NCI-H69 (cell line): ENCODE data around the gene LUC7L2.
"Not testable (repeated sequence)": the region's sequence is repeated elsewhere in the genome, so short reads cannot be mapped to it uniquely, and the experiment has no call there.

Source experiments
- DNase-seq: peaks from one replicate; lab custom pipeline; 2025; lab: John Stamatoyannopoulos, UW

LUC7L2 gene

DNA sequence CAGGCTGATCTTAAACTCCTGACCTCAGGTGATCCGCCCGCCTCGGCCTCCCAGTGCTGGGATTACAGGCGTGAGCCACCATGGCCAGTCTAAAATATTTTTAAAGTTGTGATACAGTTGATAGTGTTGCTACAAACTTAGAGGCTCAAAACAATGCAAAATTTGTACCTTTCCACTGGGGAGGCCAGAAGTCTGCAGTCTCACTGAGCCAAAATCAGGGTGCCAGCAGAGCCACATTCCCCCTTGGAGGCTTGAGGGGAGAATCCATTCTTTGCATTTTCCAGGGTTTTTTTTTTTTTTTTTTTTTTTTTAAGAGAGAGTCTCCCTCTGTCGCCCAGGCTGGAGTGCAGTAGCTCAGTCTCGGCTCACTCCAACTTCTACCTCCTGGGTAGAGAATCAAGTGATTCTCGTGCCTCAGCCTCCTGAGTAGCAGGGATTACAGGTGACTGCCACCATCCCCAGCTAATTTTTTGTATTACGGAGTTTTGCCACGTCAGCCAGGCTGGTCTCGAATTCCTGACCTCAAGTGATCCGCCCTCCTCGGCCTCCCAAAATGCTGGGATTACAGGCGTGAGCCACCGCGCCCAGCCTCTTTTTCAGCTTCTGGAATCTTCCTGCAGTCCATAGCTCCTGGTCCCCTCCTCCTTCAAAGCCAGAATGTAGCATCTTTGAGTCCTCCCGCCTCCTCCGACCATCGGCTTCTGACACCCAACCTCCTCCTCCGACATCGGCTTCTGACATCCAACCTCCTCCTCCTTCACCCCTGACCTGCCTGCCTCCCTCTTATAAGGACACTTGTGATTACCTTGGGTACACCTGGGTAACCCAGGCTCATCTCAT, 86.6 kb downstream of the LUC7L2 start:
- no peak for DNase-seq

DNA sequence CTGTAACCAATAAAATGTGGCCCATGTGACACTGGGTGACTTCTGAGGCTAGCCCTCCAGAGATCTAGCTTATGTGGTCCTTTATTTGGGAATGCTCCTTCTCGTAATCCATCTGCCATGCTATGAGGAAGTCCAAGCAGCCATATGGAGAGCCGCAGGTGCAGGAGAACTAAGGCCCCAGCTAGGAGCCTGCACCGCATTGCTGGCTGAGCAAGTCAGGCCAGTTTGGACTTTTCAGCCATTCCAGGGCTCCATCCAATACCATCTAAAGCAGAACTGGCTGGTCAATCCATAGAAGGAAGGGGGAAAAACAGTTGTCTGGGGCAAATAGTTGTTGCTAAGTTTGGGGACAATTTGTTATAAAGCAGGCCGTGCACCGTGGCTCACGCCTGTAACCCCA, 91.2 kb downstream of the LUC7L2 start:
- no peak for DNase-seq

DNA sequence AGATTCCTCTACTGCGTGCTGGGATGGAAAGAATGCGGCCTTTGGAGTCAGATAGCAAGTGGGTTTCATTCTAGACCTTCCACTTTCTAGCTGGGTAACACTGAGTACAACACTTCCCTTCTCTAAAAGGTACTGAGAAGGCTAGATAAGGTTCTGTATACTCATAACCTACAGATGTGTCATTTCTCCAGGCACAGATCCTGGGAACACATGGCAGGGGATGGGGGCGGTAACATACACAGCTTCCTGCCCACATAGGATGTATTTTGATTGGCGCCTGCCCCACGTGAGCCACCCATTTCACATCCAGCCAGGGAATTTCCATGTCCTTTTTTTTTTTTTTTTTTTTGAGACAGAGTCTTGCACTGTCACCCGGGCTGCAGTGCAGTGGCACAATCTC, 91.9 kb downstream of the LUC7L2 start:
- DNase-seq, result no peak

DNA sequence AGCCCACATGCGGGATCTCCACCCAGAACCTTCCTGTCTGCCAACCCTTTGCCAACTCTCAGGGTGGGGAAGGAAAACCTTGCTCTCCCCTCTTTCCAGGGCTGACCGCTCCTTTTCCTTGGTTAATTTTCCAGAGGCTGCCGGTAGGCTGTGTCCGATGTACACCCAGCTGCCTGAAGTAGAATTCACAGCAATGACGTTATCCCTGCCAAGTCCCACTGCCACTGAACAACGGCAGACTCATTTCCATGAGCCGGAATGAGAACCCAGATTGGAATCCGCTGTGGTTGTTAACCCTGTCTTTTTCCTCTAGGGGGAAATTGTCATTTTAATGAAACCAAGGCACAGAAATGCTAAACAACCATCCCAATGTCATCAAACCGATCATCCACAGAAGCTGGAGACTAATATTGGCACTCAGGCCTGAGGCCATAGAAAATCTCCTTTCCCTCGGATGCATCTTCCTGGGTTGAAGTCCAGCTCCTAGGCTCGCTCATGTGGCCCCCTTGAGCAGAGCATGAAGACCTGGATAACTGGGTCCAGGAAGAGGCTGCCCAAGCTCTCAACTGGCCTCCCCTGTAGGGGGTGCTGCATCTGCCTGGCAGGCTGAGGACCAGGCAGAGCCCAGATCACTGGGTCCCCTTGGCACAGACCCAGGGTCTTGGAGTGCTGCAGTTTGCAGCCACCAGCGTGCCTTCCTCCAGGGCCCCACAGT, 93.4 kb downstream of the LUC7L2 start:
- DNase-seq, result peak; percentile 27

DNA sequence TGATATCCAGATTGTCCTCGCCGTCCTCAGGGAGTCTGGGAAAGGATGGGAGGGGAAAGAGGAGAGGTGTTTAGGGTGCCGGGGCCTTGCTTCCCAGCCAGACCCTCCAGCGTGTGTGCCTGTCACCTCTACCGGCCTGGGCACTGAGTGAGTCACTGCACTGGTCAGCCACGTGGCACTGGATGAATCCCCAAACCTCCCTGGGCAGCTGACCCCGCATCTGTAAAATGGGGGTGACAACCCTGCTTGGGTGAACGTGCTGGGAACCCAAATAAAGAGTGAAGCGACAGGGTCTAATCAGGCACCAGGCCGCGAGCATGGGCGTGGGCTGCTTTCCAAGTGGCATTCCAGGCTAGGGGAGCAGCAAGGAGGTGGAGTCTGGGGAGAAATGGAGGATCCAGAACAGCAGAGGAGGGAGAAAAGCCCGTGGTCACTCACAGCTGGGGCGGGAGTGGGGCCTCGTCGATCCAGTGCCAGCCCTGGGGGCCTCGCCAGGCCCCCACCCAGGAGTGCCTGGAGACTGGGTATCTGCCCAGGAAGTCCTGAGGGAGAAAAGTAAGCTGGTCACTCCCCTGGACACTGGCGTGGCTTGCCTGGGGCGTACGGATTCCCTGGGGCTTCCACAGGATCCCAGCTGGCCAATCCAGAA, 94.1 kb downstream of the LUC7L2 start:
- peak; percentile 34 for DNase-seq

DNA sequence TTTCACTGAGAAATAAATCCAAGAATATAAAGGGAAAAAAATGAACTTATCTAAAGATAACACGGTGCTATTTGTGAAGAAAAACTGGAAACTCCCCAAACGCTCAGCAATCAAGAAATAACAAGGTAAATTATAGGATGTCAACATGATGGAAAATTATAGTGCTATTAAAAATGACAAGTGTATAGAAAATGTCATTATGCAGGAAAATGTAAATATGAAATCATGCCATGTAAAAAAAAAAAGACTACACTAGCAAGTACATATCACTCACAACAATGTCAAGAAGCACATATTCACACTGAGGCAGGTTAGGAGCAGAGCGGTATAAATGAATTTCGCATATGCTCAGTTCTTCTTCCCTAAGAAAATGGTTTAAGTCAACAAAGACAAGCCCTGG, 96.1 kb downstream of the LUC7L2 start:
- peak; percentile 59 for DNase-seq

DNA sequence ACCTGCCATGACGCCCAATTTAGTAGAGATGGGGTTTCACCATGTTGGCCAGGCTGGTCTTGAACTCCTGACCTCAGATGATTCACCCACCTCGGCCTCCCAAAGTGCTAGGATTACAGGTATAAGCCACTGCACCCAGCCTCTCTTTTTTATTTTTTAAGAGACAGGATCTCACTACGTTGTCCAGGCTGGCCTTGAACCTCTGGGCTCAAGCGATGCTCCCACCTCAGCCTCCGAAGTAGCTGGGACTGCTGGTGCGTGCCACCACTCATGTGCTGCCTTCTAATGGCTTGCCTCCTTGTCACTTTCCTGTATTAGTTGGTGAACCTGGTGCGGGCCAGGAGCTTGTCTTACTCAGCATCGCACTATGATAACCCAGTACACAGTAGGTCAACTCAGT, 96.8 kb downstream of the LUC7L2 start:
- no peak for DNase-seq

DNA sequence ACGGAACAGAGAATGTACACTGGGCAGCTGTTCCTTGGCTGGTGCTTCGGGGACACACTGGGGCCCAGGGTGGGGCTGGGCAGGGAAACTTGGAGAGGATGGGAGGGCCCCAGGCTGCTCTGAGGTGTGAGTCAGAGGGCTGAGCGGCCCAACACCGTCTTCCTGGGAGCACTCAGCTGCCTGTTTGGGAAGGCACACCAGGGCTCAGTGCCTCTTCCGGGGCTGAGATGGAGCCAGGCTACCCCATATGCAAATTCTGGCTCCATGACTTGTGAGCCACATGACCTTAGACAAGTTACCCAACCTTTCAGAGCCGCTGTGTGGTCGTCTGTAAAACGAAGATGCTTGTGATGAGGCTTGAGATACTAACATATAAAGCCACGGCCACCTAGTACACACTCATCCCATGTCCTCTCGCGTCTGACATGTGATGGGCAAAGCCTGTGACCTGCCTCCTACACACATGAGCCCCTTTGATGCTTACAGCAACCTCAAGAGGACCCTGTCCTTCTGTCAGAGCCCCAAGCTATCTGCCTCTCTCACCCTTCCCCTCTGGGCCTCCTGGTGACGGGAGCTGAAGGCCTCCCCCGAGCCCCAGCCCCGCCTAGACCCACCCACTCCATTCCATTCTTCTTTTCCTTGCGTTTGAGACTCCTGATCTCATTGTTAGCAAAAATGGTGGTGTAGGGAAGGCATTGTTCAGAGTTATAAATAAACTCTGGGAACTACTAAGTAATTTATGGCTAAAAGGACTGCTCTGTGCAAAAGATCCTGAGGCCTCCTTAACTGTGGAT, 97.7 kb downstream of the LUC7L2 start:
- no peak for DNase-seq

DNA sequence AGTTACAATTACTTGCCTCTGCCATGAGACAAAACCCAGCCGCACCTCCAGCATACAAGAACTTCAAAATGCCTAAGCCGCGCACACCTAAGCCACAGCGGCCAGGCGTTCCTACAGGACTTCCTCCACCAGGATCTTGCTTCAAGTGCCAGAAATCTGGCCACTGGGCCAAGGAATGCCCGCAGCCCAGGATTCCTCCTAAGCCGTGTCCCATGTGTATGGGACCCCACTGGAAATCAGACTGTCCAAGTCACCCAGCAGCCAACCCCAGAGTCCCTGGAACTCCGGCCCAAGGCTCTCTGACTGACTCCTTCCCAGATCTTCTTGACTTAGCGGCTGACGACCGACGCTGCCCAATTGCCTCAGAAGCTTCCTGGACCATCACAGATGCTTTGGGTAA, 103.7 kb downstream of the LUC7L2 start:
- not testable (repeated sequence) for DNase-seq

DNA sequence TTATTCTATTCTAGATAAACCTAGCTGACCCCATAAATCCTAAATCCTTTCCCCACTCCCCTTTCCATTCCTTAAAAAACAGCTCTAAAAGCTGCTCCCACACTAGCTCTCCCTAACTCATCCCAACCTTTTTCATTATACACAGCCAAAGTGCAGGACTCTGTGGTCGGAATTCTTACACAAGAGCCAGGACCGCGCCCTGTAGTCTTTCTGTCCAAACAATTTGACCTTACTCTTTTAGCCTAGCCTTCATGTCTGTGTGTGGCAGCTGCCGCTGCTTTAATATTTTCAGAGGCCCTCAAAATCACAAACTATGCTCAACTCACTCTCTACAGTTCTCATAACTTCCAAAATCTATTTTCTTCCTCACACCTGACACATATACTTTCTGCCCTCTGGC, 104.8 kb downstream of the LUC7L2 start:
- not testable (repeated sequence) for DNase-seq

DNA sequence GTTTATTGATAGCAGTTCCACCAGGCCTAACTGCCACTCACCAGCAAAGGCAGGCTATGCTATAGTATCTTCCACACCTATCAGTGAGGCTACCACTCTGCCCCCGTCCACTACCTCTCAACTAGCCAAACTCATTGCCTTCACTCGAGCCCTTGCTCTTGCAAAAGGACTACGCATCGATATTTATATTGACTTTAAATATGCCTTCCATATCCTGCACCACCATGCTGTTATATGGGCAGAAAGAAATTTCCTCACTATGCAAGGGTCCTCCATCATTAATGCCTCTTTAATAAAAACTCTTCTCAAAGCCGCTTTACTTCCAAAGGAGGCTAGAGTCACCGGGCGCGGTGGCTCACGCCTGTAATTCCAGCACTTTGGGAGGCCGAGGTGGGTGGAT, 105.4 kb downstream of the LUC7L2 start:
- DNase-seq, result not testable (repeated sequence)

DNA sequence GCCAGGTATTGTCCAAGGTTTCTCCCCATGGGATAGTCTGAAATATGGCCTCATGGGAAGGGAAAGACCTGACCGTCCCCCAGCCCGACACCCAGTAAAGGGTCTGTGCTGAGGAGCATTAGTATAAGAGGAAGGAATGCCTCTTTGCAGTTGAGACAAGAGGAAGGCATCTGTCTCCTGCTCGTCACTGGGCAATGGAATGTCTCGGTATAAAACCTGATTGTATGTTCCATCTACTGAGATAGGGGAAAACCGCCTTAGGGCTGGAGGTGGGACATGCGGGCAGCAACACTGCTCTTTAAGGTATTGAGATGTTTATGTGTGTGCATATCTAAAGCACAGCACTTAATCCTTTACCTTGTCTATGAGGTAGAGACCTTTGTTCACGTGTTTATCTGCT, 108.0 kb downstream of the LUC7L2 start:
- not testable (repeated sequence) for DNase-seq

DNA sequence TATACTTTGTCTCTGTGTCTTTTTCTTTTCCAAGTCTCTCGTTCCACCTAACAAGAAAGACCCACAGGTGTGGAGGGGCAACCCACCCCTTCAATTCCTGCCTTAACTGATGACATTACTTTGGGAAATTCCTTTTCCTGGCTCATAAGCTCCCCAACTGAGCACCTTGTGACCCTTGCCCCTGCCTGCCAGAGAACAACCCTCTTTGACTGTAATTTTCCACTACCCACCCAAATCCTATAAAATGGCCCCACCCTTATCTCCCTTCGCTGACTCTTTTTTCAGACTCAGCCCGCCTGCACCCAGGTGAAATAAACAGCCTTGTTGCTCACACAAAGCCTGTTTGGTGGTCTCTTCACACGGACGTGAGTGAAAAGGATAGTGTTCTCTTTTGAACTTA, 108.6 kb downstream of the LUC7L2 start:
- not testable (repeated sequence) for DNase-seq

DNA sequence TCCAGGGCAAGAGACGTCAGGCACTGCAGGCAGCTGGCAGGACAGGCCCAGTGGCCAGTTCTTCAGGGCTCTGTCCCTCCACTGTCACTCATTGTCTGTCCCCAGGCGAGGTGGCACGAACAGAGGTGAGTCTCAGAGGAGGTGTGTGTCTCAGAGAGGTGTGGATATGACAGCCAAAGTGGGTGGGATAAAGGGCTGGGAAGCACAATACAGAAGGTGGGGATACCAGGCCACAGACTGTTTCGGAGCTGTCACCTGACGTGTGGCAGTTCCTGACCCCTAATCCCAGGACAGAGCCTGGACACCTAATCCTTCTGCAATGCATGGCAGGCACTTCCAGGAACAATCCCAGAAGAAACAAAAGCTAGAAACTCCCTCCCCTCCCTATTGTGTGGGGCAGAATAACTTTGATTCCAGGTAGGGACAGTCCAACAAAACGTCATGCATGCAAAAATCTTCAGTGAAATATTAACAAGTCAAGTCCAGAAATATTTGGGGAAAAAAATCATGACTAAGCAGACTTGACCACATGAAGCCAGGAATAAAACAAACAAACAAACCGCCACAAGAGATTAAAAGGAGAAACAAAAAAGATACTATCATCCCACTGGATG, 112.2 kb downstream of the LUC7L2 start:
- no peak for DNase-seq
